BE2C (cell line): ENCODE measurements around the gene TMEM272.

ENCODE experiments used
- DNase-seq: peaks from one replicate; pipeline ENCODE4 v3.0.0-alpha.2; 2020
- H3K27me3 ChIP-seq: fragments of 250-450 bp; sonication (Bioruptor Pico); 2 replicates; pipeline ENCODE4 v1.5.1; 2020; ENCODE audit warnings: mild to moderate bottlenecking
- H3K36me3 ChIP-seq: fragments of 250-450 bp; sonication (Bioruptor Pico); 2 replicates; pipeline ENCODE4 v1.5.1; 2020; ENCODE audit warnings: mild to moderate bottlenecking
- H3K4me1 ChIP-seq: fragments of 250-450 bp; sonication (Bioruptor Pico); 2 replicates; pipeline ENCODE4 v1.5.1; 2020
- H3K4me3 ChIP-seq: 2 replicates; pipeline ENCODE4 v1.5.1; 2011; ENCODE audit warnings: low read depth, low read length
- H3K9me3 ChIP-seq: fragments of 250-450 bp; sonication (Bioruptor Pico); 2 replicates; pipeline ENCODE4 v1.5.1; 2020
- CTCF ChIP-seq: IDR thresholded peaks from 2 replicates; pipeline ENCODE4 v1.5.1; 2012; ENCODE audit warnings: mild to moderate bottlenecking, low read depth, low read length

Gene TMEM272

GRCh38 chr13:51829568-51829899, 15.4 kb downstream of the TMEM272 start:
- H3K36me3 ChIP-seq = no peaks in the 10 kb centered on the region
- H3K4me3 ChIP-seq = no peak overlapping the region
- no peak for DNase-seq
- H3K27me3 ChIP-seq = no peaks in the 10 kb centered on the region
- no peaks in the 10 kb centered on the region for H3K4me1 ChIP-seq
- H3K9me3 ChIP-seq = no peaks in the 10 kb centered on the region
- no peak for TF ChIP-seq CTCF

GRCh38 chr13:51828730-51829567, 16.0 kb downstream of the TMEM272 start:
- Histone ChIP-seq H3K27me3 (no peaks in the 10 kb centered on the region), H3K9me3 (no peaks in the 10 kb centered on the region)

GRCh38 chr13:51827254-51827653, 17.7 kb downstream of the TMEM272 start:
- no peak overlapping the region for H3K4me3 ChIP-seq
- H3K27me3 ChIP-seq = no peaks in the 10 kb centered on the region
- no peaks in the 10 kb centered on the region; the same call in 1 of the 2 replicates for H3K4me1 ChIP-seq
- TF ChIP-seq CTCF = no peak
- no peaks in the 10 kb centered on the region for H3K9me3 ChIP-seq
- no peaks in the 10 kb centered on the region for H3K36me3 ChIP-seq
- no peak for DNase-seq

More at GRCh38 chr13:51828730-51829567, 16.0 kb downstream of the TMEM272 start:
- no peaks in the 10 kb centered on the region for H3K36me3 ChIP-seq
- no peaks in the 10 kb centered on the region; the same call in 1 of the 2 replicates for H3K4me1 ChIP-seq
- DNase-seq = no peak
- H3K4me3 ChIP-seq = no peak overlapping the region
- TF ChIP-seq CTCF = no peak

- no peak for DNase-seq
These were observed 18.4 kb downstream of the TMEM272 start for GRCh38 chr13:51826606-51827005.

DNA sequence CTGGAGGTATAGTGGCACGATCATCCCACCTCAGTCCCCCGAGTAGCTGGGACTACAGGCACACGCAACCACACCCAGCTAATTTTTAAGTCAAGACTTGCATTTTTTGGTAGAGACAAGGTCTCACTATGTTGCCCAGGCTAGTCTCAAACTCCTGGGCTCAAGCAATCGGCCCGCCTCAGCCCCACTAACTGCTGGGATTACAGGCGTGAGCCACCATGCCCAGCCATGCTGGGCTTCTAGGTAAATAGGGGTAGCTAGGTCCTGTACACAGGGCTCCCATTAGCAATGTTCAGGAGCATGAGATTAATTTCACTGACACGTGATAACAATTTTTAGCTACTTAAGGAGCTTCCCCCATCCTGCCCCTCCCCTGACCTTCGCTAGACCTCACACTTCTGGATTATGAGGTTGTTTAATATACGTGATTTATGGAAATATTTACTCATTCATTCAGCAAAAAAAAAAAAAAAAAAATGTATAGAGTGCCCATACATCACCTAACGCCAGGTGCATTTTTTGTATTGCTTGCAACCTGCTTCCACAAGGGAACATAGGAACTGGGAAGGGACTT, 19.2 kb downstream of the TMEM272 start:
- Histone ChIP-seq H3K4me1 (no peaks in the 10 kb centered on the region; the same call in 1 of the 2 replicates), H3K4me3 (no peak overlapping the region), H3K27me3 (no peaks in the 10 kb centered on the region)

More at GRCh38 chr13:51826606-51827005, 18.4 kb downstream of the TMEM272 start:
- TF ChIP-seq CTCF = no peak
- Histone ChIP-seq H3K4me1 (no peaks in the 10 kb centered on the region; the same call in 1 of the 2 replicates), H3K27me3 (no peaks in the 10 kb centered on the region), H3K36me3 (no peaks in the 10 kb centered on the region), H3K9me3 (no peaks in the 10 kb centered on the region), H3K4me3 (no peak overlapping the region)

More for the DNA sequence above, 19.2 kb downstream of the TMEM272 start:
- Histone ChIP-seq H3K9me3 (no peaks in the 10 kb centered on the region), H3K36me3 (no peaks in the 10 kb centered on the region)
- TF ChIP-seq CTCF = no peak
- DNase-seq = no peak
